ENCODE measurements around the gene GAP43.

Gene GAP43

DNA sequence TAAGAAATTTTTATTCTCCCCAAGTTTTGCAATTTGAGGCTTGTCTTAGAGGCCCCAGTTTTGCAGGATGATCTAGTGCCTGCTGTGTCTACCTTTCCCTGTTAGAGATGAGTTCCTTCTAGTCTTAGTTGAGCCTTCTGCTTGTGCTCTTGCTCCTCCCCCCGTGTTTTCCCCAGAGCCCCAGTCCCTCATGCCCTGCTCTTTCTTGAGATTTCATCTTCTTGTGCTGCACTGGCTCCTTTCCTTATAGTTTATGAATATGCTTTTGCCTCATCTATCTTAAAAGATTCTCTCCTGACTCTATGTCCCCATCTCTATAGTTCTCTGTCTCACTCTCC lies 4.7 kb downstream of the GAP43 start:
- no peak overlapping the region for H3K9ac ChIP-seq
- peak overlapping the region; percentile 76 for H3K4me2 ChIP-seq
- TF ChIP-seq, protein P1, sequence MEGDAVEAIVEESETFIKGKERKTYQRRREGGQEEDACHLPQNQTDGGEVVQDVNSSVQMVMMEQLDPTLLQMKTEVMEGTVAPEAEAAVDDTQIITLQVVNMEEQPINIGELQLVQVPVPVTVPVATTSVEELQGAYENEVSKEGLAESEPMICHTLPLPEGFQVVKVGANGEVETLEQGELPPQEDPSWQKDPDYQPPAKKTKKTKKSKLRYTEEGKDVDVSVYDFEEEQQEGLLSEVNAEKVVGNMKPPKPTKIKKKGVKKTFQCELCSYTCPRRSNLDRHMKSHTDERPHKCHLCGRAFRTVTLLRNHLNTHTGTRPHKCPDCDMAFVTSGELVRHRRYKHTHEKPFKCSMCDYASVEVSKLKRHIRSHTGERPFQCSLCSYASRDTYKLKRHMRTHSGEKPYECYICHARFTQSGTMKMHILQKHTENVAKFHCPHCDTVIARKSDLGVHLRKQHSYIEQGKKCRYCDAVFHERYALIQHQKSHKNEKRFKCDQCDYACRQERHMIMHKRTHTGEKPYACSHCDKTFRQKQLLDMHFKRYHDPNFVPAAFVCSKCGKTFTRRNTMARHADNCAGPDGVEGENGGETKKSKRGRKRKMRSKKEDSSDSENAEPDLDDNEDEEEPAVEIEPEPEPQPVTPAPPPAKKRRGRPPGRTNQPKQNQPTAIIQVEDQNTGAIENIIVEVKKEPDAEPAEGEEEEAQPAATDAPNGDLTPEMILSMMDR (conservative IDR thresholded peaks at IDR 0.05; ENCODE audit: low read depth, low read length): no peak
- no peak overlapping the region for H3K4me3 ChIP-seq (IDR thresholded peaks at IDR 0.05; ENCODE audit: insufficient read depth, low read depth, low read length)
- H2AFZ ChIP-seq (ENCODE audit: low read depth): no peak overlapping the region
- H4K20me1 ChIP-seq (ENCODE audit: insufficient read depth): no peaks in the 10 kb centered on the region
- H3K27ac ChIP-seq: peak overlapping the region; percentile 50
- H3K36me3 ChIP-seq (ENCODE audit: insufficient read depth): no peaks in the 10 kb centered on the region
- no peaks in the 10 kb centered on the region for H3K27me3 ChIP-seq (ENCODE audit: insufficient read depth, low read depth)
- peaks cover 38% of the 10 kb centered on the region for H3K4me1 ChIP-seq (ENCODE audit: low read depth, poor library complexity, severe bottlenecking)
- no peaks in the 10 kb centered on the region for H3K79me2 ChIP-seq (ENCODE audit: insufficient read depth, low read depth)

DNA sequence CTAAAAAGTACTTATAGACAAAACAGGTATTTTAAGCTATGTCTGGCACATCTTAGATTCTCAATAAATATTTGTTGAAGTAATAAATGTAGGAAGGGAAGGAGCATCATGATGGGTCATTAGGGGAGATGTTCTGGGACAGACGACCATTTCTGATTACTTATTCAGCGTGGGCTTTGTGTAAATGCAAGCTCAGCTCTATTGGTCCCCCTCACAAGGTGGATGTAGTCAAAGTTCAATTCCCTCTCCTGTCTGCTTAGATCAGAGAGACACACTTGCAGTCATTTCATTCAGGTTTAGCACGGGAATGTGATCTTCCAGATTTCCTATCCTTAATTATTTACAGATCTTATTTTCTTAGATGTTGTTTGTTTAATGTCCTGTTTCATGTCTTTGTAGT lies 7.5 kb downstream of the GAP43 start:
- Histone ChIP-seq H2AFZ (ENCODE audit: low read depth) (no peak overlapping the region), H3K9ac (no peak overlapping the region), H3K4me1 (ENCODE audit: low read depth, poor library complexity, severe bottlenecking) (peaks cover 38% of the 10 kb centered on the region), H3K36me3 (ENCODE audit: insufficient read depth) (no peaks in the 10 kb centered on the region), H4K20me1 (ENCODE audit: insufficient read depth) (no peaks in the 10 kb centered on the region), H3K27me3 (ENCODE audit: insufficient read depth, low read depth) (no peaks in the 10 kb centered on the region), H3K4me2 (no peak overlapping the region), H3K27ac (no peak overlapping the region), H3K79me2 (ENCODE audit: insufficient read depth, low read depth) (no peaks in the 10 kb centered on the region), H3K4me3 (IDR thresholded peaks at IDR 0.05; ENCODE audit: insufficient read depth, low read depth, low read length) (no peak overlapping the region)
- TF ChIP-seq, protein P1 (conservative IDR thresholded peaks at IDR 0.05; ENCODE audit: low read depth, low read length): no peak

DNA sequence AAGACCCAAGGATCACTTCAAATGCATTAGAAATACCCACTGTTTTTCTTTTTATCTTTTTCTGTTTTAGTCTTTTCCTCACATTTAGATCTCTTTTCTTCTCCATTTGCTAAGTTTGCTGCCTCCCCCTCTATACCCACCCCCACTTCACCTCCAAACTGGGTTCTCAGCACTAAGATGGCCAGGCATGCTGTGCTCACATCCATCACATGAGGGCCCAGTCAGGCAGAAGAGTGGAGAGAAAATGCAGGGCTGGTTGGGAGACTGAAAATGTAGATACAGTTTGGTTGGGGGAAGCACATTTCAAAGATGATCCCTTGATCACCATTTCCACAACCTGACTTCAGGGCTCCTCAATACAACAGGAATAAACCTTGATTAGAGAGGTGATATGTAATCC lies 8.7 kb downstream of the GAP43 start:
- no peak overlapping the region for H2AFZ ChIP-seq (ENCODE audit: low read depth)
- H3K4me1 ChIP-seq (ENCODE audit: low read depth, poor library complexity, severe bottlenecking): peaks cover 27% of the 10 kb centered on the region
- TF ChIP-seq, protein P1 (conservative IDR thresholded peaks at IDR 0.05; ENCODE audit: low read depth, low read length): no peak
- no peak overlapping the region for H3K9ac ChIP-seq
- H3K4me3 ChIP-seq (IDR thresholded peaks at IDR 0.05; ENCODE audit: insufficient read depth, low read depth, low read length): no peak overlapping the region
- H4K20me1 ChIP-seq (ENCODE audit: insufficient read depth): no peaks in the 10 kb centered on the region
- no peaks in the 10 kb centered on the region for H3K36me3 ChIP-seq (ENCODE audit: insufficient read depth)
- H3K27me3 ChIP-seq (ENCODE audit: insufficient read depth, low read depth): no peaks in the 10 kb centered on the region
- H3K79me2 ChIP-seq (ENCODE audit: insufficient read depth, low read depth): no peaks in the 10 kb centered on the region
- no peak overlapping the region for H3K4me2 ChIP-seq
- H3K27ac ChIP-seq: no peak overlapping the region

DNA sequence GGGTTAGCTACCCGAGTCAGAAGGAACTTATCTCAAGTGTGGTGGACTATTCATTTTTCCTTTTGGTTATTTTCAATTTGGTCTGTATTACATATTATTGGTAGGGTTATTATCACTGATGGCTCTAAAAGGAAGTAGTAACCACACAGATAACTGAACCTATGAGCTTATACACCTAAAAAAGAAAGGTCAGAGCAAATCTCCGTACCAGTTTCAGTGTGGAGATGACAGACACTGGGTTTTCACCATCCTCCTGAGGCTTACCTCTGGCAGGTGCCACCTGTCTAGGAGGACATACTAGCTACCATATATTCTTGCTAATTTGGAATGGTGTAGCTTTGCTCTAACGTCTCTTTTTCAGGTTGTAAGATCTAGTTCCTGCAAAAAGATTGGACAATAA lies 10.2 kb downstream of the GAP43 start:
- no peaks in the 10 kb centered on the region for H3K36me3 ChIP-seq (ENCODE audit: insufficient read depth)
- H3K27me3 ChIP-seq (ENCODE audit: insufficient read depth, low read depth): no peaks in the 10 kb centered on the region
- H2AFZ ChIP-seq (ENCODE audit: low read depth): no peak overlapping the region
- H3K4me1 ChIP-seq (ENCODE audit: low read depth, poor library complexity, severe bottlenecking): peaks cover 12% of the 10 kb centered on the region
- H3K9ac ChIP-seq: no peak overlapping the region
- no peak overlapping the region for H3K27ac ChIP-seq
- no peaks in the 10 kb centered on the region for H3K79me2 ChIP-seq (ENCODE audit: insufficient read depth, low read depth)
- H3K4me2 ChIP-seq: no peak overlapping the region
- no peak overlapping the region for H3K4me3 ChIP-seq (IDR thresholded peaks at IDR 0.05; ENCODE audit: insufficient read depth, low read depth, low read length)
- no peaks in the 10 kb centered on the region for H4K20me1 ChIP-seq (ENCODE audit: insufficient read depth)
- TF ChIP-seq, protein P1 (conservative IDR thresholded peaks at IDR 0.05; ENCODE audit: low read depth, low read length): no peak

DNA sequence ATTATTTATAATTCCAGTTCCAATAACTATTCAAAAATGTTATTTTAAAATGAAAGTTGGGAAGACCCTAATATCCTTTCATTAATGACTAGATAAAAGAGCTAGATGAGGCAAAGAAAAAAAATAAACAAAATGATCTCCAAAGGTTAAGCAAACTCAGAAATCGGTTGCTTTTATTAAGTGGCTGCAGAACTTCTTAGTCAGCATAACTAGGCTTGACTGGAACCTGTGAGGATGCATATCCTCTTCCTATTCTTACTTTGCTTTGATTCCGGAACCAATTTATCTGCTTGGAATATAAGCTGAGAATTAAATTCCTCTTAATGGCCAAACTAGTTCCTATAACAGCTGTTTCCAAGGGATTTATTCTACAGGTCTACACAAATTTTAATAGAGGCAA lies 10.7 kb downstream of the GAP43 start:
- Histone ChIP-seq H3K9ac (no peak overlapping the region), H3K36me3 (ENCODE audit: insufficient read depth) (no peaks in the 10 kb centered on the region), H3K27ac (no peak overlapping the region), H3K27me3 (ENCODE audit: insufficient read depth, low read depth) (no peaks in the 10 kb centered on the region), H3K4me1 (ENCODE audit: low read depth, poor library complexity, severe bottlenecking) (peaks cover 7% of the 10 kb centered on the region), H2AFZ (ENCODE audit: low read depth) (no peak overlapping the region), H3K79me2 (ENCODE audit: insufficient read depth, low read depth) (no peaks in the 10 kb centered on the region), H3K4me3 (IDR thresholded peaks at IDR 0.05; ENCODE audit: insufficient read depth, low read depth, low read length) (no peak overlapping the region), H4K20me1 (ENCODE audit: insufficient read depth) (no peaks in the 10 kb centered on the region), H3K4me2 (no peak overlapping the region)
- TF ChIP-seq, protein P1 (conservative IDR thresholded peaks at IDR 0.05; ENCODE audit: low read depth, low read length): no peak

Measured in KMS-11 (cell line).